ENCODE data around the gene DDN.

Gene DDN

GRCh38 chr12:49043241-49043640, 44.1 kb upstream of the DDN start:
- H3K27ac ChIP-seq, result no peak overlapping the region
- DNase-seq, result no peak
- H3K27me3 ChIP-seq (replicated peaks), result no peaks in the 10 kb centered on the region
- peaks cover 89% of the 10 kb centered on the region for H3K36me3 ChIP-seq (replicated peaks)
- H3K4me3 ChIP-seq (ENCODE audit: low read depth, low read length), result no peak overlapping the region
- in situ Hi-C loops (cut with HindIII; ENCODE audit: low pct_ligation_motif_present, low sequenced_read_pairs), result no loop called here
- TF ChIP-seq CTCF (IDR thresholded peaks at IDR 0.05; ENCODE audit: low read depth, low read length, missing control alignments), result no peak

GRCh38 chr12:49041881-49042484, 42.8 kb upstream of the DDN start:
- Histone ChIP-seq H3K4me3 (ENCODE audit: low read depth, low read length) (no peak overlapping the region), H3K27ac (no peak overlapping the region), H3K36me3 (replicated peaks) (peaks cover 88% of the 10 kb centered on the region), H3K27me3 (replicated peaks) (no peaks in the 10 kb centered on the region)
- no peak for DNase-seq
- no peak for TF ChIP-seq CTCF (IDR thresholded peaks at IDR 0.05; ENCODE audit: low read depth, low read length, missing control alignments)
- in situ Hi-C loops (cut with HindIII; ENCODE audit: low pct_ligation_motif_present, low sequenced_read_pairs), result no loop called here

GRCh38 chr12:49041036-49041880, 42.1 kb upstream of the DDN start:
- TF ChIP-seq CTCF (IDR thresholded peaks at IDR 0.05; ENCODE audit: low read depth, low read length, missing control alignments), result no peak
- in situ Hi-C loops (cut with HindIII; ENCODE audit: low pct_ligation_motif_present, low sequenced_read_pairs), result no loop called here
- DNase-seq, result no peak
- H3K27me3 ChIP-seq (replicated peaks), result no peaks in the 10 kb centered on the region
- no peak overlapping the region for H3K27ac ChIP-seq
- H3K4me3 ChIP-seq (ENCODE audit: low read depth, low read length), result no peak overlapping the region
- H3K36me3 ChIP-seq (replicated peaks), result peaks cover 87% of the 10 kb centered on the region

- in situ Hi-C loops (cut with HindIII; ENCODE audit: low pct_ligation_motif_present, low sequenced_read_pairs), result no loop called here
- Histone ChIP-seq H3K36me3 (replicated peaks) (peaks cover 86% of the 10 kb centered on the region), H3K4me3 (ENCODE audit: low read depth, low read length) (no peak overlapping the region), H3K27ac (no peak overlapping the region), H3K27me3 (replicated peaks) (no peaks in the 10 kb centered on the region)
- TF ChIP-seq CTCF (IDR thresholded peaks at IDR 0.05; ENCODE audit: low read depth, low read length, missing control alignments), result no peak
- DNase-seq, result no peak
Measured at GRCh38 chr12:49040364-49040855, 41.2 kb upstream of the DDN start.

GRCh38 chr12:49039421-49040363, 40.5 kb upstream of the DDN start:
- TF ChIP-seq CTCF (IDR thresholded peaks at IDR 0.05; ENCODE audit: low read depth, low read length, missing control alignments), result no peak
- in situ Hi-C loops (cut with HindIII; ENCODE audit: low pct_ligation_motif_present, low sequenced_read_pairs), result no loop called here

More at GRCh38 chr12:49039421-49040363, 40.5 kb upstream of the DDN start:
- H3K36me3 ChIP-seq (replicated peaks), result peaks cover 84% of the 10 kb centered on the region
- no peak overlapping the region for H3K4me3 ChIP-seq (ENCODE audit: low read depth, low read length)
- DNase-seq, result no peak
- no peaks in the 10 kb centered on the region for H3K27me3 ChIP-seq (replicated peaks)
- no peak overlapping the region for H3K27ac ChIP-seq
